Stimulated activated CD8-positive, alpha-beta memory T cell treated with anti-CD3 and anti-CD28 coated beads, Interleukin-12 subunit alpha, Interleukin-12 subunit beta, amount 100 ng/mL, for 1 hour (primary cell): Measurements from ENCODE around the gene NEDD8.

ENCODE experiments used
- DNase-seq: peaks from one replicate; pipeline ENCODE4 v3.0.0-alpha.2; 2020; ENCODE audit warnings: low read depth

Gene NEDD8

DNA sequence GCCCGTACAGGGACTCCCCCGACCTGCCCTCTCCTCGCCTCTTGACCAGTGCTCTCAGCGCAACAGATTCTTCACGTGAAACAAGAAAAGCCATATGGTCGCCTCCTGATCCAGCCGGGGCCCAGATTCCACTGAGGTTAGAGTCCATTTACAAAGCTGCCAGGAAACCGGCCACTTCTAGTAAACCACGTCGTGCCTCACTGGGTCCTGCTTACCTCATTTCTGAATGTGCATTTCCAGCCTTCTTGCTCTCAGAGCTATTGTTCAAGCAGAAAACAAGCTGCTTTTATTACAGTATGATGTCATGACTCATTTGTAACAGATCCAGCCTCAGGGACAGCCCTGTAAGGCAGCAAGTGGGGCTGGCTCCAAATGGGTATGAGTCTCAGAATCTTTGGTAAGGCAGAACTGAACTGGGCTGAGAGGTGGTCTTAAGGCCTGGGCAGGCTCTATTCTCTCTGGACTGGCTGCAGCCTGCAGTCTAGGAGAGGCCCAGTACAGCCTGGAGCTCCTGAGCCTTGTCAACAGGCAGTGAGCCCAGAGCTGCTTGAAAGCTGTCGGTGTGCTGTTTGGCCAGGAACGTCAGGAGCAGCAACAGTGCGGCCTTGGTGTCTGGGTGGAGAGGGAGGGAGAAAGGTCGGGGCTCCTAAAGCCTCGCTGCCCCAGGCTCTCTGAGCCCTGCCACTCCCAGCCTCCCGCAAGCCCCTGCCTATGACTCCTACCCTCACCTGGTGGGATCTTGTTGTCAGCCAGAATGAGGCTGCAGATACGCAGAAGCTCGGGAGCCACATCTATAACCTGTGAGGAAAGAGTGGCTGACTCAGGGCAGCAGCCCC lies 52.0 kb downstream of the NEDD8 start:
- no peak for DNase-seq

DNA sequence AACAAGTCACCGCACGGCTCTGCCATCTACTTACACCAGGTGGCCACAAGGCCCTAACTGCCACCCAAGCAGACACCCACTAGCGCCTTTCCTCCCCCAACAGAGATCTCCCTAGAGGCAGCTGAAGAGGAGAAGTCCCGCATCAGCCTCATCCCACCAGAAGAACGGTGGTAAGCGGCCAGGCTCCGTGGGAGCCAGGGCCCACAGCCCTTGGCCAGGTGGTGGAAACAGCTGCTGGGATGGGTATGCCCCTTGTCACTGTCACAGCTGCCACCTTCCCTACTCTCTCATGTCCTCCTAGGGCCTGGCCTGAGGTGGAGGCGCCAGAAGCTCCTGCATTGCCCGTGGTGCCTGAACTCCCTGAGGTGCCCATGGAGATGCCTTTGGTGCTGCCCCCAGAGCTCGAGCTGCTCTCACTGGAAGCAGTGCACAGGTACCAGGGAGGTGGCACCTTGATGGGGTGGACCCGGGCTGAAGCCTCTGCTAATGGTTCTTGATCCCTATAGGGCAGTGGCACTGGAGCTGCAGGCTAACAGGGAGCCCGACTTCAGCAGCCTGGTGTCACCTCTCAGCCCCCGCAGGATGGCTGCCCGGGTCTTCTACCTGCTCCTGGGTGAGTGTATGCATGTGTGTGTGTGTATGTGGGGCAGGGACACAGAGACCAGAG lies 52.7 kb downstream of the NEDD8 start:
- no peak for DNase-seq

DNA sequence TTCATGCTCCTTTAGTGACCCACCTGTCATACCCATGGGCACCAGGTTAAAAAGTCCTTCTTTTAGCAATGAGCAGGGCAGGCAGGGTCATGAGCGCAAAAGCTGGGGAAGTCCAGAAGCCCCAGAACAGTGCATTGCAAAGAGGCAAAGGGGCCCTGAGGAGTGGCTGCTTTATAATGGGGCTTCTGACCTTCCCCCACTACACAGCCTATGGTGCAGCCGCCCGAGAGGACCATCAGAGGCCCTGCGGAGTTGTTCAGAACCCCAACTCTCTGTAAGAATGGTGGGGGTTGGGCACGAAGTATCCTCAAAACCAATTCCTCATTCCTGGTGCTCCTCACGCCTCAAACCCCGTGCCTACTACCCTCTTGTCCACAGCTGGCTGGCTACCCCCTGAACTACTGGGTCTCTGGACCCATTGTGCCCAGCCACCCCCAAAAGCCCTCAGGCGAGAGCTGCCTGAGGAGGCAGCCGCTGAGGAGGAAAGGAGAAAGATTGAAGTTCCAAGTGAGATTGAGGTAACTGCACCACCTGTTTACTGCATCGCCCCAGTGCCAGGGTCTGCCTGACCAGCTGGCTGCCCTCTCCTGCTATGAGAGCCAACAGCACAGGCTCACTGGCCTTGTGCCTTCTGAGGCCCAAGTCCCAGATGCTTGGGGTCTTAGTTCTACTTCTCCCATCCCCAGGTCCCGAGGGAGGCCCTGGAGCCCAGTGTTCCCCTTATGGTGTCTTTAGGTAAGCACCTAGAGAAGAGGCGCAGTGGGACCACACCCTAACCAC lies 53.6 kb downstream of the NEDD8 start:
- DNase-seq, result no peak

DNA sequence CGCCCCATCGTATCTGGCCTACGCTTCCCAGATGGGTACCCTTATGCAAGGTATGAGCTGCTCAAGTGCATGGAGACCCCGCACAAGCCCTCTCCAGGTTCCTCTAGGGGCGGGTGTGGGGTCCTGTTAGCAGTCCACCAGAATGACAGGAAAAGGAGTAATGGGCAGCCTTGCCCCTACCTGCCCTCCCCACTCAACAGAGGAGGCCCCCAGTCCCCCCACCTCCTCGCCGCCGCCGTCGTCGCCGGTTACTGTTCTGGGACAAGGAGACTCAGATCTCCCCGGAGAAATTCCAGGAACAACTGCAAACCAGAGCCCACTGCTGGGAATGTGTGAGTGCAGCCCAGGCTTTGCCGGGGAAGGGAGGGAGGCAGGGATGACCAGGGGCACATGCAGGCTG lies 54.3 kb downstream of the NEDD8 start:
- DNase-seq, result no peak

DNA sequence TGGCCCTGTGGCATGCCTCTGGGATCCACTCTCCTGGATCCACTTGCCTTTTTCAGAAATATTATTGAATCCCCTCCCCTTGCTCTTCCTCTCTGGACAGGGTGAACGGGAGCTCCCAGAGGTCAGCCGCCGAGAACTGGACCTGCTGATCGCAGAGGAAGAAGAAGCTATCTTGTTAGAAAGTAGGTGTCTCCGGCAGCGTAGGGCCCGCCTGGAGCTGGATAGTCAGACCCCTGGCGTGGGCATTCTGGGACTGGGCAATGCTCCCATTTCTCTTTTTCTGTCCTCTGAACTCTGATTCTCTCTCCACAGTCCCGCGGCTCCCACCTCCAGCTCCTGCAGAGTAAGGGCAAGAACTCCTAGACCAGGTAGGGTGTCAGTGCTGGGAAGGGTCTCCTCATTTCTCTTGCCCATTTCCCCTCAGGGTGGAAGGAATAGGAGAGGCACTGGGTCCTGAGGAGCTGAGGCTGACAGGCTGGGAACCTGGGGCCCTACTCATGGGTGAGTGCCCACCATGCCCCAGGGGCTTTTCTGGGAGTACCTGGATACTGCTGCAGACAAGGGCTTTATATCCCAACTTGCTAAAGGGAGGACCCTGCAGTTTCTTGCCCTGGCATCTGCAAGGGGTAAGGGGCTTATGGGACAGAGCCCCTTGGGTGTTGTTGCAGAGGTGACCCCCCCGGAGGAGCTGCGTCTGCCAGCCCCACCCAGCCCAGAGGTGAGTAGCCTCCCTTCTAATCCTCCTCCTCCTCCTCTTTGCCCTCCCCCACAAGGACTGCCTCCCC lies 54.9 kb downstream of the NEDD8 start:
- DNase-seq, result no peak

DNA sequence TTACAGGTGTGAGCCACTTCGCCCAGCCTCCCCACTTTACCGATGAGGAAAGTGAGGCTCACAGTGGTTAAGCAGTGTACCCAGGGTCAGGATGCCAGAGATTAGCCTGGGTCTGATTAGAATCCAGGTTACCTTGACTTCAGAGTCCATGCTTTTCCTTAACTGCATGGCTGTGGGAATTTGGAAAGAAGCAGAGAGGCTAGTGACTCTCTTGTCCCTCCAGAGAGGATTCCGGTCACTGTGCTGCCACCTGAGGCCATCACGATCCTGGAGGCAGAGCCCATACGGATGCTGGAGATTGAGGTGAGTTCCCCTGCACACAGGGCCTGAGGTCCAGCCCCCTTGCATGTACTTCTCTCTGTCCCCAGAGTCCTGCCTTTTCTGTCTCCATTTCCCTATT lies 55.6 kb downstream of the NEDD8 start:
- DNase-seq, result no peak

DNA sequence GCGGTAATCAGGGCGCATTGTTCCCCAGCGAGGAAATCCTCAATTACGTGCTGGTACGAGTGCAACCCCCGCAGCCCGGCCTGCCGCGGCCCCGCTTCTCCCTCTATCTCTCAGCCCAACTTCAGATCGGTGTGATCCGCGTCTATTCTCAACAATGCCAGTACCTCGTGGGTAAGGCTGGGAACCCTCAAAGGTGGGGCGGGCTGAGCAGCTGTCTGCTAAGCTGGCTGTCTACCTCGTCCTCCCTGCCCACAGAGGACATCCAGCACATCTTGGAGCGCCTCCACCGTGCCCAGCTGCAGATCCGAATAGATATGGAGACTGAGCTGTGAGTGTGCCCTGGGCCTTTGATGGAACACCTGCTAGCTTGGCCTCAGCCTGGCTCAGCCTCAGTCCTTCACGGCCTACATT lies 59.3 kb downstream of the NEDD8 start:
- no peak for DNase-seq

DNA sequence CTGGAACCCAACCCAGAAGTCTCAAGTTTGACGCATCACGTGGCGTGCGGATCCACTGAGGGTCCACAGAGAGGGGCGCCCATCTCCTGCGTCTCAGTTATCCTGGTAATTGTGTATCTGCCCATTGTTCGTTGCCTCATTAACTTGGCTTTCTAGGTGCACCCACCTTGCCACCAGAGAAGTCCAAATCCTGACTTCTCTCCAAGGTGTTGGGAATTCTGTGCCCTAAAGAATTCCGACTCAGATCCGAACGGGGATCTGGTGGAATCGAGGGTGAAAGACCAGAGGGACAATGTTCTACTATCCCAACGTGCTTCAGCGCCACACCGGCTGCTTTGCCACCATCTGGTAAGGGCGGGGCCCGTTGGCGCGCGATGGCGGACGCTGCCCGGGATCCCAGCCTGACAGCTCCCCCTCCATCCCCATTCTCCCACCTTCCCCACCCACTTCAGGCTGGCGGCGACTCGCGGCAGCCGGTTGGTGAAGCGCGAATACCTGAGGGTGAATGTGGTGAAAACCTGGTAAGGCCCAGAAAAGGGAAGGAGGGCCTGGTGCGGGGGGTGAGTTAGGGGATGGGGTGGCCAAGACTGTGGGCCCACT lies 59.8 kb downstream of the NEDD8 start:
- no peak for DNase-seq

DNA sequence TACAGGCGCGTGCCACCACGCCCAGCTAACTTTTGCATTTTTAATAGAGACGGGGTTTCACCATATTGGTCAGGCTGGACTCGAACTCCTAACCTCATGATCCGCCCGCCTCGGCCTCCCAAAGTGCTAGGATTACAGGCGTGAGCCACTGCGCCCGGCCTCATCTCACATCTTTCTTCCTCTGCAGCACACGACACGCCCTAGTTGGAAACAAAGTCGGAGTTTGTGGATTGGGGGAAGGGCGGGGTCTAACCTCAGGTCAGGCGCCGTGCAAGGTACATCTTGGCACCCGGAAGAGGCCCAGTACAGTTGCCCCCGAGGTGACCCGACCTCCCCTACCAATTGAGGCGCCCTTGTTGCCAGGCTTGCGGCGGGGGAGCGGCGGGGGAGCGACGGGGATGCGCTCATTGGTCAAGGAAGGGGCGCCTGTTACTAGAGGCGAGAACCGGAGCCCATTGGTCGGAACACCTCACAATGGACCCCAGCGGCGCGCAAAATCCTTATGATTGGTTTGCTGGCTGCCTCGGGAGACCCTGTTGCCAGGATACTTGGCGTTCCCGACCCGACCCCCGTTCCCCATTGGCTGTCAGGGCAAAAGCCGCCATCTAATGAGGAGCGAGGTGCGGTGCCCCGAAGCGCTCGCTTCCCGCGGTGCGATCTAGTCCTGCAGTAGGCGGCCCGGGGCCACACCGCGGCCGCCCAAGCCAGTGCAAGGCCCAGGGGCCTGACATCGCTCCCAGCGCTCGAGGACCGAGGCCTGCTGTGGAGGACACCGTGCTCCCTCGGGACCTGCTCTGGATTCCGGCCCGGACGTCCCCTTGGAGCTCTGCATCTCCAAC lies 60.5 kb downstream of the NEDD8 start, which contains the start of gene REC8:
Gene REC8 (plus strand): TSS at position 659 of the 839 bp plus-strand sequence. CDS start 473 bp downstream, outside the sequence.
- DNase-seq, result peak; percentile 58

DNA sequence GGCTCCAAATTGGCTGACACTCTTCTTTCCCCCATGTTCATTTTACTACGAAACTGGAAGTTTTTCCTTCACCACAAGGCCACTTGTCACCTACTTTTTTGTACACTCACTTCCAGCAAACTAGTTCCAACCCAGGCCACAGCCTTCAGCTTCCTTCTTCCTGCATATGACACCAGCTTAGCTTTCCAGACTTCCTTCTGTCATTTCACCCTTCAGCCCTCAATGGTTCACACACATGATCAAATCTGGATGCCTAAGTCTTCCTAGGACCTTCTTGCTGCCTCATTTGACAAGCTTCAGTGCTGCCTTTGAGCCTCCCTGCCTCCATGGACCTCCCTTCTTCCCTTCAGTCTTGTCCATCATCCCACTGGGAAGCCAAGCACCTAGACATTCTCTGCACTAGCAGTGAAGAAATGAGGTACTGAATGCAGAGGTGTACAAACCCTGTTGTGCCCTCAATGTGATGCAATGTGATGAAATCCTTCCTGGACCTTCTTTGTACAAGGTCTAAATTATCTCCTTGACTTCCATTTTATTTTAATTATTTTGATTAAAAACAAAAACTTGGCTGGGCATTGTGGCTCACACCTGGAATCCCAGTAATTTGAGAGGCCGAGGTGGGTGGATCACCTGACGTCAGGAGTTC lies 64.6 kb downstream of the NEDD8 start:
- DNase-seq, result no peak
